HG03378 (cell line): ENCODE measurements around the gene ABCG1.
"Not testable (repeated sequence)": the region's sequence is repeated elsewhere in the genome, so short reads cannot be mapped to it uniquely, and the experiment has no call there.

Experiments
- ATAC-seq: cut with Tn5 transposase; IDR thresholded peaks from one replicate; pipeline ENCODE4 v1.9.1; 2021; ENCODE audit warnings: mild to moderate bottlenecking, moderate library complexity; ENCODE audit not compliant: unreplicated experiment

ABCG1 gene

GRCh38 chr21:42218836-42219605, at the start of gene ABCG1:
Gene ABCG1, plus strand, starts transcription at chr21:42219140. Its CDS starts 123 bp downstream, at chr21:42219263.
- ATAC-seq = no peak

DNA sequence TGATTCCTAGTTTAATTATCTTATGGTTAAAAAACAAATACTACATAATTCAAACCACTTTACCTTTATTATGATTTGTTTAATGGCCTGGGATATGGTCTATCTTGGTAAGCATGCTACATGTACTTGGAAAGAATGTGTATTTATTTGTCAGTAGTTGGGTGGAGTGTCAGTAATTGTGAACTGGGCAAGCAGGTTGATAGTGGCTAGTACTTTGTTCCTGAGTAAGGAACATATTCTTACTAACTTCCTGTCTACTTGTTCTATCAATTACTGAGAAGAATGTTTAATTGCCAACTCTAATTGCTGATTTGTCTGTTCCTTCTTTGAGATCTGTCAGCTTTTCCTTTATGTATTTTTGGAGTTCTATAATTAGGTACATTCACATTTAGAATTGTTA, 49.2 kb upstream of the ABCG1 start:
- ATAC-seq = no peak

- no peak for ATAC-seq
Observed at GRCh38 chr21:42171091-42172053, 47.6 kb upstream of the ABCG1 start.

GRCh38 chr21:42172596-42173483, 46.1 kb upstream of the ABCG1 start:
- ATAC-seq = no peak

DNA sequence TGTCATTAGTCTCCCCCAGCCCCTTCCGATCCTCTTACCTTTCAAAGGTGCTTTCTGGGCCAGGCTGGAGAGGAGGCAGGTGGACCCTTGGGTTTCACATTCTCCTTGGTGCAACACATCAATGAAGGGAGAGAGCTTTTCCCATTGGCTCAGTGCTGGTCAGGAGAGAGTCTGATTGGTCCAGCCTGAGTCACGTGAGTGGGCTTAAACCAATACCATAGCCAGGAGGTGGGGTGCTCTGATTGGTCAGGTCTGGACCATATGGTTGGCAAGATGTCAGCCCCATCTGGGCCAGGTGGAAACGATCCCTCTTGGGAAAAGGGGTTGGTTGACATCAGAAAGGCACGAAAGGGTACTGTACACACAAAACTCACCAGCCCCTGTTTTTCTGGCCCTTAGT, 44.8 kb upstream of the ABCG1 start:
- ATAC-seq = no peak

DNA sequence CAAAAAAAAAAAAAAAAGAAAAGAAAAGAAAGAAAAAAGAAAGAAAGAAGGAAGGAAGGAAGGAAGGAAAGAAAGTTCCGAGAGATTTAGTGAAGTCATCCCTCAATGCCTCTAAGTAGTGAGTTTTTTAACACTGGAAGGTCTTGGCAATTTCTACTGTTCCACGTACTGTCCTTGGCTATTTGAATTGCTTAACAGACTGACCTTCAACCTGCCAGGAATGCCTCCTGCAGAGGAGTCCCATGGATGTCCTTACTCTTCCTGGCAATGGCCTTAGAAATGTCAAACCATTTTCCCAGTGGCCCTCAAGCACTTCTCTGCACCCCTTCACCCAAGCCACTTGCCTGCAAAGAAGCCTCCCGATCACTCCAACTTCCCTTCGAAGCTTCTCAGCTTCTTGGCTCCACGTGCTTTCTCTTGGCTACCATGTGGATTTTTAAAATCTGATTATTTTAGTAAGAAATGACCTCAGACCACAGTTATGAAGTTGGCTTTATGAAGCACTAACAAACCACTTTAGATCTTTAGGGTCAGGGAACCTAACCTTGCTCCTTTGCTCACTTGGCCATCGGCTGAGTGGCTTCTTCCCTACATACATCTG, 43.7 kb upstream of the ABCG1 start:
- ATAC-seq = no peak

- ATAC-seq = no peak
Observed at GRCh38 chr21:42176859-42177258, 42.1 kb upstream of the ABCG1 start.

GRCh38 chr21:42179316-42179715, 39.6 kb upstream of the ABCG1 start:
- ATAC-seq = no peak

GRCh38 chr21:42180001-42180400, 38.9 kb upstream of the ABCG1 start:
- not testable (repeated sequence) for ATAC-seq

GRCh38 chr21:42182713-42183371, 36.1 kb upstream of the ABCG1 start:
- no peak for ATAC-seq

GRCh38 chr21:42183374-42184266, 35.3 kb upstream of the ABCG1 start:
- no peak for ATAC-seq

DNA sequence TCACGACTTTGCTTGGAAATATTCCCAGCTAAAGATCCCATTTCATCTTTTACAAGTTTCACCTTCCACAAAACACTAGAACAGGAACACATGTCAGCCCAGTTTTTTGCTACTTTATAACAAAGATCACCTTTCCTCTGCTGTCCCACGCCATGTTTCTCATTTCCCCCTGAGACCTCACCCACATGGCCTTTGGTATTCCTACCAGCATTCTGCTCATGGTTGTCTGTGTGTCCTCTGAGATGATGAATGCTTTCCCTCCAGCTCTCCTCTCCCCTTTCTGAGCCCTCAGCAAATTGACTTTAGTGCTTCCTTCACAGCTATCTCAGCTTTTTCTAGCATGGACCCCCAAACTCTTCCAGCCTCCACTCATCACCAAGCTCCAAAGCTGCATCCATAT, 32.3 kb upstream of the ABCG1 start:
- ATAC-seq = no peak

GRCh38 chr21:42187976-42188653, 30.8 kb upstream of the ABCG1 start:
- peak; percentile 96 for ATAC-seq

DNA sequence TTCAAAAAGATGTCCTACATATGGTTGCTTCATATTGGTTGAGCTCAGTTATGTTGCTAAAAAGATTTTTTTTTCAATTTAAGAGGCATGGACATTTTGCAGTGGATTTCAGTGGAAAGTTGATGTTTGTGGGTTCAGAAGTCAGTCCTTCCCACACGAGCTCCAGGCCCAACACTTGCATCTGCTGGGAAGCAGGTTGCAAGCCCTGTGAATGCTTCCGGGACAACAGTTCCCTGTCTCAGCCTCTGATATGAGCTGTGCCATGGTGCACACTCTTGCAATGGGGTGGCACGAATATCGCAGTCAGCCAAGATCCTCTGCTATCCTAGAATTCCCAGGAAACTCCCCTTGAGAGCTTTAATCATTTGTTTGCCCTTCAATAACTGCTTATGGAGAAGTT, 30.3 kb upstream of the ABCG1 start:
- no peak for ATAC-seq

DNA sequence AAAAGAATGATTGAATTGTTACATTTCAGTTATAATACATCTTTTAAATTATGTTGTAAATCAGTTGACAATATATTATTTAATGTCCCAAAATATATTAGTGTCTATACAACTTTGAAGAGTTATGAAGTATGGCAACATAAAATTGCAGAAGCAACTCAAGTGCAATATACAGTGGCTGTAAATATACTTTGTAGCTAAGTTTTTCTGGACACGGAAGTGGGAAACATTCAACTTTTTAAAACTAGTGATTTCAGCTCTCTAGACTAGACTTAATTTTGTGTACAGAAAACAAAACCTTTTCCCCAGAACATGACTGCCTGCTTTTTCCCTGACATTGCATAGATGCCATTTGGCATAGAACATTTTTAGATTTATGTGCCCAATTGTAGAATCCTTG, 29.5 kb upstream of the ABCG1 start:
- no peak for ATAC-seq

DNA sequence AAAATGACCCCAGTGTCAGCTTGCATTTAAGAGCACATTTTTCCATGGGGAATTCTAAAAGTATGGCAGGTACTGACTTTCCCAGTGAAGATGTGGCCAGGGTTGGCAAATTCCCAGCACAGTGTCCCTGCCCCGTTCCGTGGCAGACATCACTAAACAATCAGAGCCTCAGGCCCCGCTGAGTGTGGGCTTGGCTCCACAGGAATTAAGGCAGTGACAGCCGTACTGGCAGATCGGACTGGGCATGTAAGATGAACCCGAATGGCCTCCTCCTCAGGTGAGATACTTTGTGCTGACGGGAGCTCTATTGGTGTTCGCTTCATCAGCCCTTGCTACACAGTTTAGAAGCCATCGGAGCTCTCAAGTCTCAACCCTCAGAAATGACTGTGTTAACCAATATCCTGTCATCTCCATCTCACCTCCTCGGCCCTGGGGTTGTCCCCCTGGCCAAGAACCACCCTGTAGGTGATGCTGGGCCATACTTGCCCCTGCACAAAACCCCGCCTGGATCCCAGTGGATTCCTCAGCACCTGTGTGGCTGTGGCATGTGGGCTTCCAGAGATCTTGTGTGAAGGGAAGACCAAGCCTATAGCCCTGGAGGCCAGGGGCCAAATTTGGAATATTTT, 29.0 kb upstream of the ABCG1 start:
- ATAC-seq = no peak

GRCh38 chr21:42190486-42190863, 28.5 kb upstream of the ABCG1 start:
- ATAC-seq = no peak

- no peak for ATAC-seq
Observed at GRCh38 chr21:42191064-42191463, 27.9 kb upstream of the ABCG1 start.
